SK-N-SH (cell line): Measurements from ENCODE around the gene PLEKHG3. TPM values are rescaled to one million over a fixed set of nuclear protein-coding genes. Genes with fewer than 3 reads are reported as not detected.

Experiments
- CTCF ChIA-PET: fragments of 300-600, 350-600 bp; formaldehyde crosslinking; extraction: SDS; loops from one replicate; lab custom pipeline; 2021; lab: Yijun Ruan, JAX
- POLR2A ChIA-PET: fragments of 350-600 bp; sonication (Branson Sonifier 250); formaldehyde crosslinking; extraction: SDS; loops from one replicate; lab custom pipeline; 2020; ENCODE audit warnings: antibody characterized with exemption, inconsistent platforms; lab: Yijun Ruan, JAX
- DNase-seq: peaks from one replicate; pipeline ENCODE4 v3.0.0; 2012
- H2AFZ ChIP-seq: fragments of 200-600 bp; sonication (generic); 2 replicates; pipeline ENCODE4 v1.8.1; 2016; ENCODE audit warnings: antibody characterized with exemption, mild to moderate bottlenecking, low read depth
- H3F3A ChIP-seq: fragments of 200-600 bp; sonication (generic); replicated peaks from 2 replicates; pipeline ENCODE3; 2016; ENCODE audit warnings: antibody characterized with exemption, mild to moderate bottlenecking; ENCODE audit not compliant: insufficient read depth
- H3K27ac ChIP-seq, 2 experiments: fragments of 200-500 bp in 1 of 2; fragments of 200-600 bp in 1 of 2; sonication (Bioruptor generic) in 1 of 2; sonication (generic), shearing (Covaris generic) in 1 of 2; 2 replicates each; pipeline versions ENCODE4 v1.5.1 to v1.6.1; 2014 to 2016; ENCODE audit warnings: low read depth in 2 of 2, inconsistent platforms in 1 of 2, low read length in 1 of 2, mild to moderate bottlenecking in 1 of 2, mixed read lengths in 1 of 2
- H3K27me3 ChIP-seq: fragments of 200-600 bp; sonication (generic), shearing (Covaris generic); 2 replicates; pipeline ENCODE4 v1.6.1; 2016; ENCODE audit warnings: mixed run types; ENCODE audit not compliant: insufficient read depth
- H3K36me3 ChIP-seq, 2 experiments: fragments of 200-500 bp in 1 of 2; fragments of 200-600 bp in 1 of 2; sonication (Bioruptor generic) in 1 of 2; sonication (generic) in 1 of 2; replicated peaks in 1 of 2; 2 replicates each; pipeline versions ENCODE3 to v1.5.1; 2014 to 2016; ENCODE audit warnings: low read length in 1 of 2, mild to moderate bottlenecking in 1 of 2; ENCODE audit not compliant: insufficient read depth in 2 of 2, control insufficient read depth in 1 of 2
- H3K4me1 ChIP-seq, 2 experiments: fragments of 200-500 bp in 1 of 2; fragments of 200-600 bp in 1 of 2; sonication (Bioruptor generic) in 1 of 2; sonication (generic), shearing (Covaris generic) in 1 of 2; 2 replicates each; pipeline versions ENCODE4 v1.5.1 to v1.6.1; 2014 to 2016; ENCODE audit warnings: low read depth in 1 of 2, low read length in 1 of 2, mixed run types in 1 of 2; ENCODE audit not compliant: insufficient read depth in 2 of 2, control insufficient read depth in 1 of 2
- H3K4me2 ChIP-seq: fragments of 200-600 bp; sonication (generic), shearing (Covaris generic); 2 replicates; pipeline ENCODE4 v1.6.1; 2017; ENCODE audit warnings: mixed run types
- H3K4me3 ChIP-seq, 2 experiments: fragments of 200-500 bp in 1 of 2; fragments of 200-600 bp in 1 of 2; sonication (Bioruptor generic) in 1 of 2; sonication (generic), shearing (Covaris generic) in 1 of 2; 2 replicates each; pipeline versions ENCODE4 v1.5.1 to v1.8.1; 2014 to 2016; ENCODE audit warnings: low read depth in 2 of 2, inconsistent platforms in 1 of 2, low read length in 1 of 2, mild to moderate bottlenecking in 1 of 2, mixed read lengths in 1 of 2, moderate library complexity in 1 of 2
- H3K79me2 ChIP-seq: fragments of 200-600 bp; sonication (generic); 2 replicates; pipeline ENCODE4 v1.8.1; 2017; ENCODE audit warnings: mild to moderate bottlenecking; ENCODE audit not compliant: insufficient read depth
- H3K9ac ChIP-seq: fragments of 200-600 bp; sonication (generic); 2 replicates; pipeline ENCODE4 v1.6.1; 2017; ENCODE audit warnings: mixed run types
- H3K9me2 ChIP-seq: fragments of 200-600 bp; sonication (generic); 2 replicates; pipeline ENCODE4 v1.6.1; 2017; ENCODE audit warnings: mixed run types
- H3K9me3 ChIP-seq: fragments of 200-600 bp; sonication (generic); 2 replicates; pipeline ENCODE4 v1.6.1; 2017; ENCODE audit warnings: mixed run types, mild to moderate bottlenecking, moderate library complexity
- H4K20me1 ChIP-seq: fragments of 200-600 bp; sonication (generic); 2 replicates; pipeline ENCODE4 v1.6.1; 2017; ENCODE audit warnings: mild to moderate bottlenecking, mixed run types; ENCODE audit not compliant: insufficient read depth
- CTCF ChIP-seq: fragments of 200-600 bp; sonication (generic); IDR thresholded peaks from 2 replicates; pipeline ENCODE4 v1.6.1; 2017; ENCODE audit warnings: antibody characterized with exemption, mild to moderate bottlenecking, moderate library complexity
- ELF1 ChIP-seq: IDR thresholded peaks from 2 replicates; pipeline ENCODE4 v1.4.0; 2012
- EP300 ChIP-seq, 2 experiments: IDR thresholded peaks; 2 replicates each; pipeline versions ENCODE4 v1.4.0 to v1.6.1; 2012; ENCODE audit warnings: borderline replicate concordance in 1 of 2, low read depth in 1 of 2, low read length in 1 of 2
- FOXJ3 ChIP-seq: sonication (generic); formaldehyde crosslinking; IDR thresholded peaks from 2 replicates; pipeline ENCODE4 v1.5.1; 2020; ENCODE audit warnings: mild to moderate bottlenecking, missing genetic modification reagents
- FOXM1 ChIP-seq: IDR thresholded peaks from 2 replicates; pipeline ENCODE4 v1.4.0; 2012; ENCODE audit warnings: low read depth, mild to moderate bottlenecking
- IRF3 ChIP-seq: fragments of 150-350 bp; IDR thresholded peaks from 2 replicates; pipeline ENCODE4 v1.6.1; 2016; ENCODE audit warnings: mild to moderate bottlenecking, low read depth, low read length
- NFIC ChIP-seq: IDR thresholded peaks from 2 replicates; pipeline ENCODE4 v1.4.0; 2012; ENCODE audit warnings: borderline replicate concordance
- NRF1 ChIP-seq: IDR thresholded peaks from 2 replicates; pipeline ENCODE4 v1.6.1; 2012; ENCODE audit warnings: low read depth, mild to moderate bottlenecking, low read length
- RCOR1 ChIP-seq: fragments of 150-350 bp; IDR thresholded peaks from 2 replicates; pipeline ENCODE4 v1.6.1; 2017; ENCODE audit warnings: antibody characterized with exemption, low read length
- RXRA ChIP-seq: IDR thresholded peaks from 2 replicates; pipeline ENCODE4 v1.4.0; 2012; ENCODE audit warnings: low read depth, mild to moderate bottlenecking, borderline replicate concordance
- SIN3A ChIP-seq: IDR thresholded peaks from 2 replicates; pipeline ENCODE4 v1.6.1; 2012; ENCODE audit warnings: low read depth, mild to moderate bottlenecking, low read length, moderate library complexity, borderline replicate concordance
- SMC3 ChIP-seq: IDR thresholded peaks from 2 replicates; pipeline ENCODE4 v1.6.1; 2012; ENCODE audit warnings: low read depth, low read length, improper control_type of control experiment
- TEAD4 ChIP-seq: IDR thresholded peaks from 2 replicates; pipeline ENCODE4 v1.4.0; 2012; ENCODE audit warnings: mild to moderate bottlenecking, borderline replicate concordance; ENCODE audit not compliant: insufficient read depth
- USF1 ChIP-seq: IDR thresholded peaks from 2 replicates; pipeline ENCODE4 v1.4.0; 2012; ENCODE audit warnings: low read depth, borderline replicate concordance
- ZBTB33 ChIP-seq: IDR thresholded peaks from 2 replicates; pipeline ENCODE4 v1.4.0; 2012; ENCODE audit warnings: low read depth, borderline replicate concordance
- WGBS: methylation state at CpG from one replicate; pipeline ENCODE4 v1.1.6; 2017; ENCODE audit warnings: low lambda C conversion rate; 5-methylcytosine and 5-hydroxymethylcytosine counted together
- polyA plus RNA-seq, 3 experiments: library from polyadenylated mRNA; depleted of rRNA; stranded (reverse); fragments of >200 nt; gene quantifications; 2 replicates each; pipeline ENCODE4 v1.2.3, GENCODE V29; 2012

The PLEKHG3 gene
- polyA plus RNA-seq, 1 of the 3 experiments (the other 2 are of a cell fraction) = 5.1 TPM

GRCh38 chr14:64761441-64762043 lies 57.3 kb downstream of the PLEKHG3 start:
- DNase-seq = no peak

GRCh38 chr14:64762044-64763034 lies 58.1 kb downstream of the PLEKHG3 start:
- Histone ChIP-seq H3K36me3 (no peaks in the 10 kb centered on the region), H3K9me2 (no peaks in the 10 kb centered on the region), H3K4me2 (peak overlapping the region; percentile 59), H3K4me3 (peak overlapping the region in 1 of 2 experiments; percentile 21; a peak in 1 of 4 replicates), H3K79me2 (no peaks in the 10 kb centered on the region), H3K9ac (no peak overlapping the region), H3K27ac (peak overlapping the region; percentile 34 to 99; a peak in 3 of 4 replicates), H3K27me3 (no peaks in the 10 kb centered on the region), H4K20me1 (no peaks in the 10 kb centered on the region), H2AFZ (no peak overlapping the region), H3K4me1 (peaks cover 43 to 78% of the 10 kb centered on the region in 2 experiments), H3F3A (peaks cover 4% of the 10 kb centered on the region), H3K9me3 (no peaks in the 10 kb centered on the region)
- ChIA-PET POLR2A (interaction anchor here (0.6 to 2.3 kb wide), 11 partner anchors 10 to 424 kb away, joined by 3 to 15 read pairs (median 5); partner anchors contain the start of gene PLEKHG3), CTCF (interaction anchor here (0.7 to 5.0 kb wide), 18 partner anchors 11 to 258 kb away, joined by 3 to 33 read pairs (median 4); partner anchors contain the start of gene ZBTB1)
- 13% methylated on average over 8 of the region's 19 CpGs for WGBS
- DNase-seq = peak; percentile 87
- TF ChIP-seq EP300 (IDR thresholded peaks at IDR 0.05; ENCODE audit: borderline replicate concordance in 1 of 2, low read depth in 1 of 2, low read length in 1 of 2) = peak in 1 of 2 experiments; percentile 53; a peak in 2 of 4 replicates
- no peak for TF ChIP-seq TEAD4
- no peak for TF ChIP-seq IRF3
- TF ChIP-seq SMC3 = peak; percentile 7; the same call in 1 of the 2 replicates
- no peak for TF ChIP-seq ELF1
- no peak for TF ChIP-seq ZBTB33
- no peak for TF ChIP-seq USF1
- TF ChIP-seq NRF1 = no peak
- TF ChIP-seq FOXJ3 (CRISPR knock-in tag) = peak; percentile 86
- TF ChIP-seq SIN3A = no peak
- TF ChIP-seq FOXM1 = no peak
- no peak for TF ChIP-seq RXRA

More at GRCh38 chr14:64761441-64762043, 57.3 kb downstream of the PLEKHG3 start:
- WGBS = 16% methylated on average over 3 of the region's 5 CpGs
- Histone ChIP-seq H3K79me2 (no peaks in the 10 kb centered on the region), H3K4me1 (peaks cover 43 to 78% of the 10 kb centered on the region in 2 experiments), H3K4me2 (peak overlapping the region; percentile 59), H3K4me3 (no peak overlapping the region), H3K36me3 (no peaks in the 10 kb centered on the region), H3K9me3 (no peaks in the 10 kb centered on the region), H4K20me1 (no peaks in the 10 kb centered on the region), H3F3A (peaks cover 4% of the 10 kb centered on the region), H3K27me3 (no peaks in the 10 kb centered on the region), H3K27ac (peak overlapping the region; percentile 34 to 99; a peak in 3 of 4 replicates), H3K9me2 (no peaks in the 10 kb centered on the region), H3K9ac (no peak overlapping the region), H2AFZ (no peak overlapping the region)
- CTCF ChIA-PET = interaction anchor here (0.5 to 5.0 kb wide), 20 partner anchors 10 to 217 kb away, joined by 3 to 33 read pairs (median 4); no protein-coding TSS in a partner anchor
- TF ChIP-seq CTCF (peak; percentile 21; the same call in 1 of the 2 replicates), NFIC (no peak), RCOR1 (peak; percentile 51; the same call in 1 of the 2 replicates)
- POLR2A ChIA-PET = interaction anchor here (1.0 to 2.3 kb wide), 9 partner anchors 11 to 424 kb away, joined by 3 to 15 read pairs (median 5); partner anchors contain the start of gene PLEKHG3
